OCI-LY3 (cell line): ENCODE data around the gene MUSTN1.

Experiments used
- H2AFZ ChIP-seq: fragments of 200-600, 300-600 bp; shearing (Covaris generic); 2 replicates; pipeline ENCODE4 v1.6.0; 2014; ENCODE audit warnings: antibody characterized with exemption, low read depth, low read length
- H3K27ac ChIP-seq: fragments of 200-600, 300-600 bp; sonication (generic); 2 replicates; pipeline ENCODE4 v1.5.1; 2014; ENCODE audit warnings: mild to moderate bottlenecking, low read length, moderate library complexity, mixed read lengths
- H3K27me3 ChIP-seq: fragments of 200-600, 300-600 bp; sonication (generic); 2 replicates; pipeline ENCODE4 v1.6.1; 2014; ENCODE audit warnings: low read depth, low read length, mixed read lengths
- H3K36me3 ChIP-seq: fragments of 200-600, 300-600 bp; sonication (generic); replicated peaks from 2 replicates; pipeline ENCODE3; 2014; ENCODE audit warnings: low read depth, low read length, mixed read lengths
- H3K4me1 ChIP-seq: fragments of 300-600, 200-600 bp; sonication (generic); 2 replicates; pipeline ENCODE4 v1.6.1; 2014; ENCODE audit warnings: low read length, mixed read lengths
- H3K4me2 ChIP-seq: fragments of 200-600, 300-600 bp; sonication (generic); 2 replicates; pipeline ENCODE4 v1.6.1; 2014; ENCODE audit warnings: low read length, mixed read lengths
- H3K4me3 ChIP-seq: fragments of 300-600, 200-600 bp; sonication (generic); 2 replicates; pipeline ENCODE4 v1.5.1; 2014; ENCODE audit warnings: antibody characterized with exemption, mild to moderate bottlenecking, low read length, moderate library complexity
- H3K79me2 ChIP-seq: fragments of 300-600, 200-600 bp; shearing (Covaris generic); 2 replicates; pipeline ENCODE4 v1.6.1; 2014; ENCODE audit warnings: mild to moderate bottlenecking, low read length, mixed read lengths
- H3K9ac ChIP-seq: fragments of 300-600, 200-600 bp; shearing (Covaris generic); 2 replicates; pipeline ENCODE4 v1.6.0; 2014; ENCODE audit warnings: mild to moderate bottlenecking, low read length, moderate library complexity
- H3K9me3 ChIP-seq: fragments of 200-600, 300-600 bp; shearing (Covaris generic); 2 replicates; pipeline ENCODE4 v1.6.1; 2014; ENCODE audit warnings: low read length, mixed read lengths; ENCODE audit not compliant: insufficient read depth
- H4K20me1 ChIP-seq: fragments of 200-600, 300-600 bp; sonication (generic); 2 replicates; pipeline ENCODE4 v1.6.1; 2016; ENCODE audit warnings: low read length, mixed read lengths; ENCODE audit not compliant: insufficient read depth
- CTCF ChIP-seq: fragments of 200-600, 300-600 bp; sonication (generic); IDR thresholded peaks from 2 replicates; pipeline ENCODE4 v1.5.1; 2014; ENCODE audit warnings: antibody characterized with exemption, low read length, low read depth
- EZH2phosphoT487 ChIP-seq: fragments of 200-600 bp; shearing (Covaris generic); IDR thresholded peaks from 2 replicates; pipeline ENCODE4 v1.6.1; 2018; ENCODE audit warnings: antibody characterized with exemption, mixed run types, low read depth

Gene MUSTN1

GRCh38 chr3:52874864-52875587 is 40.2 kb upstream of the MUSTN1 start:
- Histone ChIP-seq H3K79me2 (no peaks in the 10 kb centered on the region), H3K9me3 (no peaks in the 10 kb centered on the region), H3K4me3 (no peak overlapping the region), H3K36me3 (no peaks in the 10 kb centered on the region), H3K27ac (no peak overlapping the region), H2AFZ (no peak overlapping the region), H3K4me2 (no peak overlapping the region), H3K27me3 (no peaks in the 10 kb centered on the region), H3K9ac (no peak overlapping the region), H3K4me1 (peaks cover 2% of the 10 kb centered on the region), H4K20me1 (peaks cover 5% of the 10 kb centered on the region)
- TF ChIP-seq CTCF (no peak), EZH2phosphoT487 (no peak)

- H3K27ac ChIP-seq = no peak overlapping the region
- no peaks in the 10 kb centered on the region for H3K4me1 ChIP-seq
- H3K9me3 ChIP-seq = no peaks in the 10 kb centered on the region
- no peak overlapping the region for H3K4me3 ChIP-seq
- H3K9ac ChIP-seq = no peak overlapping the region
- no peak overlapping the region for H2AFZ ChIP-seq
- no peaks in the 10 kb centered on the region for H3K36me3 ChIP-seq
- H3K27me3 ChIP-seq = no peaks in the 10 kb centered on the region
- H3K79me2 ChIP-seq = no peaks in the 10 kb centered on the region
- no peak for TF ChIP-seq EZH2phosphoT487
- TF ChIP-seq CTCF = no peak
- H4K20me1 ChIP-seq = no peaks in the 10 kb centered on the region; the same call in 1 of the 2 replicates
- no peak overlapping the region for H3K4me2 ChIP-seq
Measured at GRCh38 chr3:52874160-52874701, 39.4 kb upstream of the MUSTN1 start.

DNA sequence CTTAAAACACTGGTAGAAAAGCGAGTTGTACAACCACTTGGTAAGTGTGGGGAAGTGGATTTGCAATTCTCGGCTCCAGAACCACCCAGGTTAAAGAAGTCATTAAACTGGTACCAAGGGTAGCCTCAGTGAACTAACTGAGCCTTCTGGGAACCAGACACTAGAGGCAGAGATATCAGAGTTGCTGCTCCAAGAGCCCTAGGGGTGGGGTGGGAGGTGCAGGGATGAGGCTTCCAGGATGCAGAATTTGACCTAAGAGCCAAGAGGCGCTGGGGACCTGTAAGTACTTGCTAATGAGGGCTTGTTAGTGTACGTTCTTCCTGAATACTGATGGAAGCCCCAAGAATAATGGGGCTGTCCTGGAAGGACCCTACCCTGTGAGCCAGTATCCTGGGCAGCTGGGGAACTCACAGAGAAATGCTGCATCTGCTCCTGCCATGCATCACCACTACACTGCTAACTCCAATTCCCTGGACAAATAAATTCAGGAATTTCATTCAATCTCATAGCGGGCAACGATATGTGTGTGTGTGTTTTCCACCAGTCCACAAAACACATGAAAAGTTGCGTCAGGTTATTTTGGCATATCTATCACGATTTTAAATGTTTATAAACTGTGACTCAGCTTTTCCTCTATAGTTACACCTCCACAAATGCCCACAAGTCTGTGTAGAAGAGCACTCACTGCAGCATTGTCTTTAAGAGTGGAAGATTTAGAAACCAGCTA is 38.8 kb upstream of the MUSTN1 start:
- TF ChIP-seq EZH2phosphoT487 (no peak), CTCF (no peak)
- Histone ChIP-seq H3K9me3 (no peaks in the 10 kb centered on the region), H3K4me3 (no peak overlapping the region), H3K27me3 (no peaks in the 10 kb centered on the region), H2AFZ (no peak overlapping the region), H3K9ac (no peak overlapping the region), H3K79me2 (no peaks in the 10 kb centered on the region), H3K36me3 (no peaks in the 10 kb centered on the region), H3K4me1 (no peaks in the 10 kb centered on the region), H4K20me1 (no peaks in the 10 kb centered on the region; the same call in 1 of the 2 replicates), H3K4me2 (no peak overlapping the region), H3K27ac (no peak overlapping the region)

GRCh38 chr3:52872245-52872644 is 37.4 kb upstream of the MUSTN1 start:
- Histone ChIP-seq H3K27me3 (no peaks in the 10 kb centered on the region), H4K20me1 (no peaks in the 10 kb centered on the region; the same call in 1 of the 2 replicates), H3K27ac (no peak overlapping the region), H3K9me3 (no peaks in the 10 kb centered on the region), H3K4me3 (no peak overlapping the region), H3K36me3 (no peaks in the 10 kb centered on the region), H3K79me2 (no peaks in the 10 kb centered on the region), H2AFZ (no peak overlapping the region), H3K4me2 (no peak overlapping the region), H3K4me1 (no peaks in the 10 kb centered on the region), H3K9ac (no peak overlapping the region)
- no peak for TF ChIP-seq CTCF
- no peak for TF ChIP-seq EZH2phosphoT487
